Keratinocyte (primary cell): ENCODE measurements around the gene DGKD. TPM values are rescaled to one million over a fixed set of nuclear protein-coding genes. Genes with fewer than 3 reads are reported as not detected.

Experiments
- DNase-seq: peaks from one replicate; pipeline ENCODE4 v3.0.0-alpha.2; 2011; ENCODE audit warnings: low read depth, missing footprints, low spot score
- FAIRE-seq: peaks from 2 replicates; lab custom pipeline; 2011; peaks lifted over from hg19 to GRCh38; lab: Jason Lieb, UNC
- H2AFZ ChIP-seq: 2 replicates; pipeline ENCODE4 v1.6.0; 2012; ENCODE audit warnings: low read length, control low read depth, inconsistent platforms; ENCODE audit not compliant: control insufficient read depth
- H3K27ac ChIP-seq: 2 replicates; pipeline ENCODE4 v1.5.1; 2011; ENCODE audit warnings: low read length; ENCODE audit not compliant: control insufficient read depth, insufficient read depth
- H3K27me3 ChIP-seq: 3 replicates; pipeline ENCODE4 v1.6.0; 2011; ENCODE audit warnings: low read length; ENCODE audit not compliant: control insufficient read depth, insufficient read depth; ENCODE audit errors: extremely low read depth
- H3K36me3 ChIP-seq, 2 experiments: 2 replicates in 1 of 2; 3 replicates in 1 of 2; pipeline ENCODE4 v1.5.1; 2011; ENCODE audit warnings: low read length in 2 of 2, mild to moderate bottlenecking in 1 of 2; ENCODE audit not compliant: control insufficient read depth in 2 of 2, insufficient read depth in 2 of 2; ENCODE audit errors: extremely low read depth in 1 of 2
- H3K4me1 ChIP-seq: 3 replicates; pipeline ENCODE4 v1.5.1; 2011; ENCODE audit warnings: low read length; ENCODE audit not compliant: control insufficient read depth, insufficient read depth; ENCODE audit errors: extremely low read depth
- H3K4me2 ChIP-seq: 3 replicates; pipeline ENCODE4 v1.6.0; 2011; ENCODE audit warnings: low read depth, low read length; ENCODE audit not compliant: control insufficient read depth, insufficient read depth; ENCODE audit errors: extremely low read depth
- H3K4me3 ChIP-seq, 3 experiments: fragments of 200-600 bp in 1 of 3; sonication (generic) in 1 of 3; 2 replicates in 2 of 3; 3 replicates in 1 of 3; pipeline ENCODE4 v1.5.1; 2011 to 2016; ENCODE audit warnings: low read length in 3 of 3, mild to moderate bottlenecking in 3 of 3, control low read depth in 2 of 3, inconsistent platforms in 1 of 3, low read depth in 1 of 3, mixed read lengths in 1 of 3, mixed run types in 1 of 3, moderate library complexity in 1 of 3; ENCODE audit not compliant: control insufficient read depth in 2 of 3, insufficient read depth in 2 of 3; ENCODE audit errors: extremely low read depth in 1 of 3
- H3K79me2 ChIP-seq: 2 replicates; pipeline ENCODE4 v1.6.0; 2012; ENCODE audit warnings: low read length; ENCODE audit not compliant: control insufficient read depth, insufficient read depth
- H3K9ac ChIP-seq: 3 replicates; pipeline ENCODE4 v1.6.0; 2011; ENCODE audit warnings: low read length; ENCODE audit not compliant: control insufficient read depth, insufficient read depth; ENCODE audit errors: extremely low read depth
- H3K9me1 ChIP-seq: 3 replicates; pipeline ENCODE4 v1.6.0; 2011; ENCODE audit warnings: low read length; ENCODE audit not compliant: control insufficient read depth, insufficient read depth; ENCODE audit errors: extremely low read depth
- H3K9me3 ChIP-seq: 2 replicates; pipeline ENCODE4 v1.5.1; 2012; ENCODE audit warnings: low read depth, low read length; ENCODE audit not compliant: control insufficient read depth
- H4K20me1 ChIP-seq: 3 replicates; pipeline ENCODE4 v1.6.0; 2011; ENCODE audit warnings: low read length; ENCODE audit not compliant: control insufficient read depth, insufficient read depth; ENCODE audit errors: extremely low read depth
- CTCF ChIP-seq, 3 experiments: IDR thresholded peaks in 1 of 3; conservative IDR thresholded peaks in 1 of 3; optimal IDR thresholded peaks in 1 of 3; 2 replicates in 2 of 3; 3 replicates in 1 of 3; pipeline versions ENCODE3 to v1.5.1; 2011; ENCODE audit warnings: low read length in 3 of 3, mild to moderate bottlenecking in 3 of 3, moderate library complexity in 2 of 3, control low read depth in 1 of 3, inconsistent platforms in 1 of 3; ENCODE audit not compliant: insufficient read depth in 2 of 3; ENCODE audit errors: extremely low read depth in 1 of 3
- EZH2 ChIP-seq: IDR thresholded peaks from one replicate; pipeline ENCODE4 v1.6.1; 2012; ENCODE audit warnings: inconsistent platforms, mild to moderate bottlenecking, low read length, moderate library complexity
- dilution Hi-C: fragments of 300-500 bp; cut with MboI; formaldehyde crosslinking; loops from one replicate; pipeline ENCODE4 v1.7.0; 2020; ENCODE audit warnings: low sequenced_read_pairs; ENCODE audit not compliant: extremely low pct_ligation_motif_present
- polyA plus RNA-seq, 5 experiments: library from polyadenylated mRNA; depleted of rRNA in 3 of 5; stranded (reverse) in 3 of 5; stranded (forward) in 1 of 5; unstranded in 1 of 5; fragments of >200 nt; gene quantifications; 1 replicate in 1 of 5; 2 replicates in 3 of 5; 3 replicates in 1 of 5; pipeline versions ENCODE4 v1.2.1 to v1.2.3, GENCODE V29; 2011 to 2012; ENCODE audit warnings: missing spikeins in 2 of 5, low read depth in 1 of 5, low replicate concordance in 1 of 5

DGKD gene
- polyA plus RNA-seq, 1 donor (not counting 4 experiments of a cell fraction or from before 2014, with no cell fraction given): 6.1 TPM

- Histone ChIP-seq H3K79me2 (no peaks in the 10 kb centered on the region), H4K20me1 (no peaks in the 10 kb centered on the region), H2AFZ (no peak overlapping the region), H3K9me3 (no peaks in the 10 kb centered on the region), H3K4me3 (no peak overlapping the region), H3K27ac (no peak overlapping the region), H3K9ac (no peak overlapping the region), H3K27me3 (no peaks in the 10 kb centered on the region), H3K36me3 (peaks cover 15% of the 10 kb centered on the region in 2 experiments), H3K4me1 (no peaks in the 10 kb centered on the region), H3K4me2 (no peak overlapping the region), H3K9me1 (no peaks in the 10 kb centered on the region)
- DNase-seq: no peak
- TF ChIP-seq EZH2 (no peak), CTCF (optimal IDR thresholded peaks at IDR 0.05 in 1 of 3, IDR thresholded peaks at IDR 0.05 in 1 of 3, conservative IDR thresholded peaks at IDR 0.05 in 1 of 3; ENCODE audit: extremely low read depth in 1 of 3, insufficient read depth in 2 of 3, low read length in 3 of 3) (no peak)
- no peak for FAIRE-seq
- dilution Hi-C loops: no loop called here
Measured at GRCh38 chr2:233461481-233461891, 107.2 kb downstream of the DGKD start.

GRCh38 chr2:233462202-233462785 lies 108.0 kb downstream of the DGKD start:
- DNase-seq (no peak), FAIRE-seq (no peak)
- H3K9ac ChIP-seq: no peak overlapping the region
- H3K36me3 ChIP-seq: peaks cover 13 to 17% of the 10 kb centered on the region in 2 experiments
- no peak overlapping the region for H3K4me2 ChIP-seq
- no peaks in the 10 kb centered on the region for H4K20me1 ChIP-seq
- H3K4me3 ChIP-seq: no peak overlapping the region
- H3K27ac ChIP-seq: no peak overlapping the region
- dilution Hi-C loops: no loop called here
- no peaks in the 10 kb centered on the region for H3K27me3 ChIP-seq
- H3K4me1 ChIP-seq: no peaks in the 10 kb centered on the region
- H3K79me2 ChIP-seq: no peaks in the 10 kb centered on the region
- H3K9me1 ChIP-seq: no peaks in the 10 kb centered on the region
- no peak for TF ChIP-seq EZH2
- TF ChIP-seq CTCF (optimal IDR thresholded peaks at IDR 0.05 in 1 of 3, IDR thresholded peaks at IDR 0.05 in 1 of 3, conservative IDR thresholded peaks at IDR 0.05 in 1 of 3; ENCODE audit: extremely low read depth in 1 of 3, insufficient read depth in 2 of 3, low read length in 3 of 3): no peak
- no peak overlapping the region for H2AFZ ChIP-seq
- H3K9me3 ChIP-seq: no peaks in the 10 kb centered on the region
